GM23248 (cell line): ENCODE measurements around the gene NEK4. TPM values are rescaled to one million over a fixed set of nuclear protein-coding genes. Genes with fewer than 3 reads are reported as not detected.
"Not testable (repeated sequence)": the region's sequence is repeated elsewhere in the genome, so short reads cannot be mapped to it uniquely, and the experiment has no call there.

Experiments used
- DNase-seq: peaks from one replicate; pipeline ENCODE4 v3.0.0-alpha.2; 2015
- H2AFZ ChIP-seq: fragments of 200-600 bp; sonication (generic); 2 replicates; pipeline ENCODE4 v1.6.1; 2016; ENCODE audit warnings: antibody characterized with exemption
- H3F3A ChIP-seq: fragments of 200-600 bp; sonication (generic); 2 replicates; pipeline ENCODE4 v1.6.1; 2016; ENCODE audit warnings: mild to moderate bottlenecking, antibody characterized with exemption, mixed run types; ENCODE audit not compliant: insufficient read depth
- H3K27ac ChIP-seq: fragments of 200-600 bp; sonication (generic); 2 replicates; pipeline ENCODE4 v1.5.1; 2016; ENCODE audit warnings: mild to moderate bottlenecking
- H3K27me3 ChIP-seq: fragments of 200-600 bp; sonication (generic); replicated peaks from 2 replicates; pipeline ENCODE4 v1.6.1; 2016; ENCODE audit warnings: mild to moderate bottlenecking; ENCODE audit not compliant: insufficient read depth
- H3K36me3 ChIP-seq: fragments of 200-600 bp; sonication (generic); 2 replicates; pipeline ENCODE4 v1.6.1; 2016; ENCODE audit warnings: low read depth, mild to moderate bottlenecking
- H3K4me1 ChIP-seq: fragments of 200-600 bp; sonication (generic); 2 replicates; pipeline ENCODE4 v1.6.1; 2016; ENCODE audit warnings: mild to moderate bottlenecking; ENCODE audit not compliant: insufficient read depth
- H3K4me2 ChIP-seq: fragments of 200-600 bp; sonication (generic); one replicate; pipeline ENCODE4 v1.6.1; 2016; ENCODE audit warnings: mild to moderate bottlenecking; ENCODE audit not compliant: unreplicated experiment
- H3K4me3 ChIP-seq: fragments of 200-600 bp; sonication (generic); 2 replicates; pipeline ENCODE4 v1.5.1; 2016; ENCODE audit warnings: mild to moderate bottlenecking
- H3K79me2 ChIP-seq: fragments of 200-600 bp; sonication (generic); 2 replicates; pipeline ENCODE4 v1.6.1; 2016; ENCODE audit warnings: mild to moderate bottlenecking; ENCODE audit not compliant: insufficient read depth
- H3K9ac ChIP-seq: fragments of 200-600 bp; sonication (generic); 2 replicates; pipeline ENCODE4 v1.6.1; 2016; ENCODE audit warnings: mild to moderate bottlenecking
- H3K9me2 ChIP-seq: fragments of 200-600 bp; sonication (generic); 2 replicates; pipeline ENCODE4 v1.6.1; 2016; ENCODE audit warnings: mixed run types, mild to moderate bottlenecking, moderate library complexity; ENCODE audit not compliant: insufficient read depth
- H3K9me3 ChIP-seq: fragments of 200-600 bp; sonication (generic); one replicate; pipeline ENCODE4 v1.6.1; 2017; ENCODE audit warnings: low read depth
- H4K20me1 ChIP-seq: fragments of 200-600 bp; sonication (generic); 2 replicates; pipeline ENCODE4 v1.6.0; 2016; ENCODE audit not compliant: insufficient read depth
- EZH2 ChIP-seq: fragments of 200-600 bp; sonication (generic); IDR thresholded peaks from 2 replicates; pipeline ENCODE4 v1.6.1; 2018; ENCODE audit warnings: antibody characterized with exemption, mild to moderate bottlenecking; ENCODE audit not compliant: insufficient read depth, poor library complexity, severe bottlenecking
- EZH2phosphoT487 ChIP-seq: fragments of 200-600 bp; sonication (generic); IDR thresholded peaks from 2 replicates; pipeline ENCODE4 v1.6.1; 2018; ENCODE audit warnings: antibody characterized with exemption, moderate library complexity, mild to moderate bottlenecking, low read depth; ENCODE audit not compliant: insufficient read depth
- WGBS, 2 experiments: methylation state at CpG; one replicate each; pipeline ENCODE4 v1.1.6; 2015 to 2017; ENCODE audit warnings: low lambda C conversion rate in 2 of 2, low coverage in 1 of 2; ENCODE audit errors: missing lambda C conversion rate in 2 of 2; 5-methylcytosine and 5-hydroxymethylcytosine counted together
- in situ Hi-C: fragments of 300-500 bp; cut with MboI; formaldehyde crosslinking; loops from 2 replicates; pipeline ENCODE4 v1.15.0; 2020
- polyA plus RNA-seq: library from polyadenylated mRNA; unstranded; fragments of >200 nt; fragmentation: Nextera tagmentation; extraction: Ambion mirVana; gene quantifications from 2 replicates; pipeline ENCODE4 v1.2.1, GENCODE V29; 2016
- total RNA-seq: library from RNA; depleted of rRNA; stranded (reverse); fragments of >200 nt; shearing (Covaris generic); gene quantifications from 2 replicates; pipeline ENCODE4 v1.2.3, GENCODE V29; 2014

NEK4 gene
- total and polyA plus RNA-seq, 2 experiments from 2014 or later, result 8.4 to 15.8 TPM

GRCh38 chr3:52679199-52679538 is 91.6 kb downstream of the NEK4 start:
- Histone ChIP-seq H3K27ac (peak overlapping the region; percentile 48), H3K9ac (peak overlapping the region; percentile 16; the same call in 1 of the 2 replicates), H3K4me1 (peaks cover 31% of the 10 kb centered on the region), H2AFZ (no peak overlapping the region), H3K27me3 (no peaks in the 10 kb centered on the region), H3K9me3 (no peaks in the 10 kb centered on the region), H3F3A (peaks cover 16% of the 10 kb centered on the region), H3K4me2 (no peak overlapping the region), H3K9me2 (no peaks in the 10 kb centered on the region), H3K79me2 (peaks cover 92% of the 10 kb centered on the region), H3K4me3 (no peak overlapping the region), H4K20me1 (no peaks in the 10 kb centered on the region), H3K36me3 (peaks cover 29% of the 10 kb centered on the region)
- DNase-seq, result peak; percentile 30
- TF ChIP-seq EZH2 (no peak), EZH2phosphoT487 (no peak)
- in situ Hi-C loops, result no loop called here
- 75 to 79% methylated on average over 3 of the region's 3 CpGs for WGBS, 2 experiments

GRCh38 chr3:52678265-52679198 is 92.2 kb downstream of the NEK4 start:
- Histone ChIP-seq H3F3A (peaks cover 16% of the 10 kb centered on the region), H3K9me3 (no peaks in the 10 kb centered on the region), H3K27me3 (no peaks in the 10 kb centered on the region), H3K79me2 (peaks cover 92% of the 10 kb centered on the region), H3K4me2 (no peak overlapping the region), H3K4me1 (peaks cover 30% of the 10 kb centered on the region), H3K36me3 (peaks cover 29% of the 10 kb centered on the region), H3K4me3 (no peak overlapping the region), H3K27ac (peak overlapping the region; percentile 48), H4K20me1 (no peaks in the 10 kb centered on the region), H2AFZ (no peak overlapping the region), H3K9ac (peak overlapping the region; percentile 16; the same call in 1 of the 2 replicates), H3K9me2 (no peaks in the 10 kb centered on the region)
- TF ChIP-seq EZH2phosphoT487 (no peak), EZH2 (no peak)
- in situ Hi-C loops, result no loop called here
- 94% methylated on average over 6 of the region's 6 CpGs for WGBS, 2 experiments
- DNase-seq, result peak; percentile 26

GRCh38 chr3:52676201-52676600 is 94.5 kb downstream of the NEK4 start:
- in situ Hi-C loops, H3K4me2 ChIP-seq, H4K20me1 ChIP-seq, DNase-seq, H3K9me3 ChIP-seq, H3K27me3 ChIP-seq, H3K27ac ChIP-seq, H2AFZ ChIP-seq, H3K9me2 ChIP-seq, H3K4me3 ChIP-seq, H3K9ac ChIP-seq: not testable (repeated sequence)
- H3K79me2 ChIP-seq, result peaks cover 75% of the 10 kb centered on the region
- 73 to 74% methylated on average over 3 of the region's 3 CpGs for WGBS, 2 experiments
- peaks cover 25% of the 10 kb centered on the region for H3F3A ChIP-seq
- H3K36me3 ChIP-seq, result peaks cover 29% of the 10 kb centered on the region
- peaks cover 35% of the 10 kb centered on the region for H3K4me1 ChIP-seq

- H3K4me3 ChIP-seq, result peak overlapping the region; percentile 53
- peak; percentile 39 for DNase-seq
- H3K9me2 ChIP-seq, result no peaks in the 10 kb centered on the region
- H3K27me3 ChIP-seq, result no peaks in the 10 kb centered on the region
- no peaks in the 10 kb centered on the region for H4K20me1 ChIP-seq
- peaks cover 66% of the 10 kb centered on the region for H3K79me2 ChIP-seq
- H3K9ac ChIP-seq, result peak overlapping the region; percentile 76
- H3K4me1 ChIP-seq, result peaks cover 47% of the 10 kb centered on the region
- no peak for TF ChIP-seq EZH2
- no peak for TF ChIP-seq EZH2phosphoT487
- H2AFZ ChIP-seq, result no peak overlapping the region
- peak overlapping the region; percentile 76 for H3K4me2 ChIP-seq
- in situ Hi-C loops, result no loop called here
- WGBS, 2 experiments, result 14 to 17% methylated on average over 1 of the region's 1 CpG
- peaks cover 12% of the 10 kb centered on the region; the same call in 1 of the 2 replicates for H3K36me3 ChIP-seq
- peak overlapping the region; percentile 99 for H3K27ac ChIP-seq
- peaks cover 48% of the 10 kb centered on the region for H3F3A ChIP-seq
- no peaks in the 10 kb centered on the region for H3K9me3 ChIP-seq
Measured at GRCh38 chr3:52671676-52672075, 99.1 kb downstream of the NEK4 start.
